Panc1 (cell line): ENCODE results near the gene PTK7.

Experiments used
- CTCF ChIP-seq: fragments of 450-650 bp; IDR thresholded peaks from 2 replicates; pipeline ENCODE4 v1.5.1; 2017; ENCODE audit warnings: mild to moderate bottlenecking
- POLR2AphosphoS5 ChIP-seq: IDR thresholded peaks from 2 replicates; pipeline ENCODE4 v1.6.1; 2012; ENCODE audit warnings: mild to moderate bottlenecking, low read depth, low read length, moderate library complexity
- SIN3A ChIP-seq: IDR thresholded peaks from 2 replicates; pipeline ENCODE4 v1.6.1; 2012; ENCODE audit warnings: low read depth, mild to moderate bottlenecking, low read length, moderate library complexity, borderline replicate concordance; ENCODE audit not compliant: insufficient read depth

- no peak for TF ChIP-seq CTCF
- peak; percentile 92 for TF ChIP-seq POLR2AphosphoS5
- peak; percentile 79; the same call in 1 of the 2 replicates for TF ChIP-seq SIN3A
These were observed 106.1 kb downstream of the PTK7 start, which contains the start of gene CUL9 for GRCh38 chr6:43181942-43182860.
